GM15510 (cell line): Measurements from ENCODE around the gene NCOR2.
A peak's percentile ranks its signal among the peaks of the same experiment; 100 is the strongest.

Experiments used
- POLR2A ChIP-seq: IDR thresholded peaks from 3 replicates; pipeline ENCODE4 v1.6.1; 2011; ENCODE audit warnings: borderline replicate concordance; ENCODE audit not compliant: insufficient read length; ENCODE audit errors: extremely low read depth

The NCOR2 gene

DNA sequence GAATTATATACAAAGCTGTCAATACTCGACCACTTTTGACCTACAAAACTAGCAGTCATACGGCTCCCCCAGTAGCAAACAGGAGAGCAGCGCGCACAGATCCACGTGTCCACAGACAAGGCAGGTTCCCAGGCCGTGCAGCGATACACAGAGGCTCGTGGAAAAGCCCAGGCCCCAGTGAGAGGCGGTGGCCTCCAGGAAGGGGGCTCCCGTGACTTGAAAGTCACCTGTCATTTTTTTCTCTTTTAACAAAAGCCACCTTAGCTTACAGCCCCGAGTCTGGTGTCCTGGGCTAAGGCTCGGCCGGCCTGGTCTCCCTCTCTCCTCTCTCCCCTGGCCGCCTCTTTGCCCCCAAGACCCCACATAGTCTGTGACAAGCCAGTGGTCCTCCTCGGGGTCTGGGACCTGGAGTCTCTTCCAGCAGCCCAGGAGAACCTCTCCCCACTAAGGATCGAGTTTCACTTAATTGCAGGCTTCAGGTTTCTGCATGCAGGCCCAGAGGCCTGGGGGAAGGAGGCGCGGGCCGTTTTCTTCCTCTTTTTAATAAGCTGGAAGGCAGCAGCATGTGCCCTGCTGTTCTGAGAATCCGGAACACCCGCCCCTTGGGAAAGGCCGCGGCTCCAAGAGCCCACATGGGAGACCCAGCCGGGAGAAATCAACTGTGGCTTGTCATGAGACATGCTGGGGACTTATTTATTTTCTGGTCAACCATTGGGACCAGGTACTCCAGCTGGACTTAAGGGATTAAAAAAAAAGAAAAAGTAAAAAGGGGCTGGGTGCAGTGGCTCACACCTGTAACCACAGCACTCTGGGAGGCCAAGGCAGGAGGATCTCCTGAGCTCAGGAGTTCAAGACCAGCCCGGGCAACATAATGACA, 15.9 kb downstream of the NCOR2 start:
- no peak for TF ChIP-seq POLR2A

GRCh38 chr12:124550123-124551089, 17.0 kb downstream of the NCOR2 start:
- TF ChIP-seq POLR2A, result no peak

GRCh38 chr12:124549629-124550028, 17.8 kb downstream of the NCOR2 start:
- no peak for TF ChIP-seq POLR2A

DNA sequence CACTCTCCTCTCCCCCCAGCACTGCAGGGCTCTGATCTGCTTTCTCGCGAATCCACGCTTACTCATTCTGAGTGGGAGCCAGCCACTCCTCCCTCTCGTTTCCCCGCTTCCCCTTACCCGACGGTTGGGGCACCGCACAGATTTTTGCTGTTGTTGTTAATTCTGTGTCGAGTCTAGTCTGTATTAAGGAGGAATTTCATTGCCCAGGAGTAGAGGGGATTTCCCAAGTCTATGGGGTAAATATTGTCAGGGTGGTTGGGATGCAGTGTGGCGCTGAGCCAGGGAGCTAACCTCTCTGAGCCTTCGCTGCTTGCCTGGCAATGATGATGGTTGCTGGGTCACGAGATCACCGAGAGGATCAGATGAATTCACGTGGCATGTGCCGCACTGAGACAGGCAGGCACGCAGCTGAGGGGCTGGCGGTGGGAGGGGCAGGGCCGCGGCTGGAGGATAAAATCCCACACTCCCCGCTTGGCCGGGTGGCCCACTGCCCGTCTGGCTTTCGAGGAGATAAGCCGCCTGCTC, 18.5 kb downstream of the NCOR2 start:
- no peak for TF ChIP-seq POLR2A

GRCh38 chr12:124547626-124548025, 19.8 kb downstream of the NCOR2 start:
- no peak for TF ChIP-seq POLR2A

DNA sequence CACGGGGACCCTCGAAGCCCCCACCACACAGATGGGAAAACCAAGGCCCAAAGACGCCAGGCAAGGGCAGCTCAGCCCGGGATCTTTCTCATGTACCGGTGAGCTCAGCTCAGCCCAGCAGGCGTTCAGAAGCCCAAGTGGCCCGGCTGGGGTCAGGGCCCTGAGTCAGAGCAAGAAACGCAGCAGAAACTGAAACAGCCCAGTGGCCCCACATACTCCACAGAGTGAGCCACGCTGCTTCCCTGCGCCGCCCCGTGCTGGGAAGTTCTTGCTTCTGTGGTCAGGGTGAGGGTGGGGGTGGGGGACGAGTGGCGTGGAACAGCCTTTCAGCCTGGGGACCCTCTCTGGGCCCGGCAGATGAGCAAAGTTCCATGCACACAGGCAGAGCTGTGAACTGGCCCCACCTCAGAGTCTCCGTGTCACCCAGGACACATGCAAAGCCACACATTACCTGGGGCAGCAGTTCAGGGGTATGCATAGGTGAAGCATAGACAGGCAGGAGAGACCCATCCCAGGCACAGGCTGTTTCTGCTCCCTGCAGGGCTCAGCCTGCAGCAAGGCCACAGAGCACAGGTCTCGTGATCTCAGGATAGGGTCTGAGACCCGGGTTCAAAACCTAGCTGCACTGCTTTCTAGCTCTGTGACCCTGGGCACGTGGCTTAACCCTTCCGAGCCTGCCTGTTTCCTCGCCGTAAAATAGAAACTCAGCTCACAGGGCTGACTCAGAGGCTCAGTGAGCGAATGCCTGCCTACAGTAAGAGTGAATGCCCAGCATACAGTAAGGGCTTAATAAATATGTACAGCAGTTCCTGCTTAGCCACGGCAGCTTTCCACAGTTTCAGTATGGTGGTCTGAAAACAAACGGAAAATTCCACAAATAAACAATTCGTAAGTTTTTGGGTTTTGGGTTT, 21.6 kb downstream of the NCOR2 start:
- peak; percentile 16 for TF ChIP-seq POLR2A

GRCh38 chr12:124544983-124545382, 22.4 kb downstream of the NCOR2 start:
- no peak for TF ChIP-seq POLR2A

DNA sequence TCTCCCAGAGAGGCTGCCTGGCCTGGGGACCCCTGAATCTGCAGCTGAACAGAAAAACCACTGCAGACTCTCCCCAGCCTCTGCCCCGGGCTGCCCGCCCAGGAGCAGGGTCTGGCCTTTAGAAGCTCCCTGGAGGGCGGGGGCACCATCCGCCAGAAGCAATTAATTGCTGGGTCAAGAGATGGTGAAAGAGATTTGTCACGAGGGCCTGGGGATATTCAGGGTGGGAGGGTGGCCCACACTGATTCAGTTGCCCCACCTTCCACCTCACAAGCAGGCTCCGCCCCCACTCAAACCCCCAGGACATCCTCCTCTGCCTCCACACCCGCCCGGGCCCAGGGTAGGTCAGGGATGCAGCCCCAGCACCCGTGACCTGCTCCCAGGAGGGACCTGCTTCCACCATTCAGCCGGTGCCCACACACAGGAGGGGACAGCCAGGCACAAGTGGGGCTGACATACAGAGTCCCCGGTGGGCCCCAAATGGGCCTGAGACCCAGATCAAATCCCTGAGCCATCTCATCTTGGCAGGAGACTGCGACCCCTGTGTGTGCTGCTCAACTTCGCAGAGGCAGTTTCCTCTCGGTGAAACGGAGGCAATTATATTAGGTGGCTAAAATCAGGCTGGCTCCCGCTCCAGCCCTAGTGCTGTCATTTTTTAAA, 23.0 kb downstream of the NCOR2 start:
- no peak for TF ChIP-seq POLR2A

DNA sequence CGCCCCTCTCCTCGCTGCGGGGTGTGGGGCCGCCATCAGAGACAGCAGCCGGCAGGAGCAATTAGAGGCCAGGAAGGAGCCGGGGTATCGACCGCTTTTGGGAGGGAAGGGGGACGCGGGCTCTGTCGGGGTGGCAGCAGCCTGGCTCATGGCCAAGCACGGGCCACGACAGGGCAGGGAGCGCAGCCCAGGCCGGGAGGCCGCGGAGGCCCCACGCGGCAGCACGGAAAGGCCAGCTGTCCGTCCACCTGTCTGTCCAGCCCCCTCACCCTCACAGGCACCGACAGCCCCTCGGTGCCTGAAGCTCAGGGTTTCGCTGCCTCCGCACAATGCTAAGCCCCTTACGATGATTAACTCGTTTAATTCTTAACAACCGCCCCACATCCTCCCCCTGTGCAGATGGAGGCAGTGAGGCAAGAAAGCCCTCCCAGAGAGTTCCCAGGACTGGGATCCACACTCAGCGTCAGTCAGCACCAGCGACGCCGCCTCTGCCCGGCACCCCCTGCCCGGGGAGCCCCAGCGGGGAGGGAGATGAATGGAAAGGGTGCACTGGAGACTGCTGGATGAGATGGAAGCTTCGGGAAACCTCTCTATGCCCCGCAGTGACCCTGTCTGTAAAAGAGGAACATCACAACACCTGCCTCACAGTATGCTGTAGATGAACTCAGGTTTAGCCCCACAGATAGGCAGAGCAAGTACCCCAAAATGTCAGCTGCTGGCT, 23.7 kb downstream of the NCOR2 start:
- no peak for TF ChIP-seq POLR2A

DNA sequence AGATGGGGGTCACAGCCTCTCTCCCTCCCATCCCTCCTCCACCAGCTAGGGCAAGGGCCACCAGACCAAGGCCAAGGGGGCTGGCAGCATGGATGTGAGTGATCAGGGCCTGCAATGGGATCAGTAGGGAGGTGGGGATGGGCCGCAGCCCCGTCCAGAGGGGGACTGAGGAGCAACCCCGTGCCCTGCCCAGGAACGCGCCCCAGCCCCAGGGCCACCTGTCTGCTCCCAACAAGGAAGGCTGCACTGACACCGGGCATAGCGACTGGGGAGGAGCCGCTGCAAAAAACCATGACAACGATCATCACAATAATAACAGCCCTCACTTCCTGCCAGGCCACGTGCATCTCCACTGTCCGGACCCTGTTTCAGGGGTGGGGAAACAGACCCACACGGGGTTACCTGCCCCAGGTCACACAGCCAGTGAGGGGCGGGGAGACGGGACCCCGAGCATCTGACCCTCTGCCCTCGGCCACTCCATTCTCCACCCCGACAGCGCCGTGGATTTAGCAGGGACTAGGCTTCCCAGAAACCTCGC, 24.3 kb downstream of the NCOR2 start:
- no peak for TF ChIP-seq POLR2A

GRCh38 chr12:124542021-124542949, 25.1 kb downstream of the NCOR2 start:
- TF ChIP-seq POLR2A, result no peak

GRCh38 chr12:124541322-124541721, 26.1 kb downstream of the NCOR2 start:
- no peak for TF ChIP-seq POLR2A
